ENCODE results near the gene DAB2IP.

Gene DAB2IP

GRCh38 chr9:121769939-121770338 is 118.5 kb downstream of the DAB2IP start:
- H3K36me3 Mint-ChIP-seq (ENCODE audit: low read depth) = peaks cover 57% of the 10 kb centered on the region
- H3K27ac Mint-ChIP-seq = no peak overlapping the region
- H3K4me3 Mint-ChIP-seq = no peak overlapping the region
- no peaks in the 10 kb centered on the region for H3K9me3 Mint-ChIP-seq
- peaks cover 11% of the 10 kb centered on the region for H3K4me1 Mint-ChIP-seq
- no peaks in the 10 kb centered on the region for H3K27me3 Mint-ChIP-seq (ENCODE audit: low read depth)
- no peak for TF ChIP-seq CTCF (IDR thresholded peaks at IDR 0.05; ENCODE audit: unreplicated experiment in 3 of 3)

- Mint-ChIP-seq H3K4me3 (no peak overlapping the region), H3K27me3 (ENCODE audit: low read depth) (no peaks in the 10 kb centered on the region)
- no peak for TF ChIP-seq CTCF (IDR thresholded peaks at IDR 0.05; ENCODE audit: unreplicated experiment in 3 of 3)
Observed at GRCh38 chr9:121770415-121771273, 119.2 kb downstream of the DAB2IP start.

GRCh38 chr9:121771418-121771817 is 120.0 kb downstream of the DAB2IP start:
- Mint-ChIP-seq H3K4me1 (peaks cover 11% of the 10 kb centered on the region), H3K27me3 (ENCODE audit: low read depth) (no peaks in the 10 kb centered on the region), H3K27ac (peak overlapping the region in 2 of 3 experiments; percentile 68 to 76), H3K4me3 (no peak overlapping the region), H3K9me3 (no peaks in the 10 kb centered on the region), H3K36me3 (ENCODE audit: low read depth) (peaks cover 71% of the 10 kb centered on the region)
- no peak for TF ChIP-seq CTCF (IDR thresholded peaks at IDR 0.05; ENCODE audit: unreplicated experiment in 3 of 3)

More at GRCh38 chr9:121770415-121771273, 119.2 kb downstream of the DAB2IP start:
- H3K9me3 Mint-ChIP-seq = no peaks in the 10 kb centered on the region
- H3K27ac Mint-ChIP-seq = peak overlapping the region in 2 of 3 experiments; percentile 68 to 76
- H3K36me3 Mint-ChIP-seq (ENCODE audit: low read depth) = peaks cover 64% of the 10 kb centered on the region
- peaks cover 11% of the 10 kb centered on the region for H3K4me1 Mint-ChIP-seq

- no peak overlapping the region for H3K4me3 Mint-ChIP-seq
Observed at GRCh38 chr9:121771851-121772599, 120.6 kb downstream of the DAB2IP start.

GRCh38 chr9:121772600-121773285 is 121.3 kb downstream of the DAB2IP start:
- H3K27me3 Mint-ChIP-seq (ENCODE audit: low read depth) = no peaks in the 10 kb centered on the region
- peaks cover 11% of the 10 kb centered on the region for H3K4me1 Mint-ChIP-seq

More at GRCh38 chr9:121771851-121772599, 120.6 kb downstream of the DAB2IP start:
- peaks cover 71% of the 10 kb centered on the region for H3K36me3 Mint-ChIP-seq (ENCODE audit: low read depth)
- H3K9me3 Mint-ChIP-seq = no peaks in the 10 kb centered on the region
- TF ChIP-seq CTCF (IDR thresholded peaks at IDR 0.05; ENCODE audit: unreplicated experiment in 3 of 3) = no peak
- no peaks in the 10 kb centered on the region for H3K27me3 Mint-ChIP-seq (ENCODE audit: low read depth)
- H3K4me1 Mint-ChIP-seq = peaks cover 11% of the 10 kb centered on the region
- H3K27ac Mint-ChIP-seq = peak overlapping the region in 2 of 3 experiments; percentile 68 to 76

More at GRCh38 chr9:121772600-121773285, 121.3 kb downstream of the DAB2IP start:
- no peak for TF ChIP-seq CTCF (IDR thresholded peaks at IDR 0.05; ENCODE audit: unreplicated experiment in 3 of 3)
- no peak overlapping the region for H3K4me3 Mint-ChIP-seq
- H3K36me3 Mint-ChIP-seq (ENCODE audit: low read depth) = peaks cover 71% of the 10 kb centered on the region
- peaks cover under 1% of the 10 kb centered on the region for H3K9me3 Mint-ChIP-seq
- no peak overlapping the region for H3K27ac Mint-ChIP-seq

All from nephron (organoid).